Osteoblast (primary cell): ENCODE data around the gene CMIP. TPM values are rescaled to one million over a fixed set of nuclear protein-coding genes. Genes with fewer than 3 reads are reported as not detected.

Experiments
- DNase-seq: peaks from one replicate; pipeline ENCODE4 v3.0.0; 2011; ENCODE audit warnings: low spot score, mixed read lengths; ENCODE audit not compliant: insufficient read length; ENCODE audit errors: missing footprints
- H2AFZ ChIP-seq: 2 replicates; pipeline ENCODE4 v1.6.0; 2011; ENCODE audit warnings: mild to moderate bottlenecking, low read length
- H3K27ac ChIP-seq: 2 replicates; pipeline ENCODE4 v1.5.1; 2011; ENCODE audit warnings: mild to moderate bottlenecking, low read depth, low read length, moderate library complexity
- H3K27me3 ChIP-seq: 2 replicates; pipeline ENCODE4 v1.6.0; 2012; ENCODE audit warnings: mild to moderate bottlenecking, control low read depth, inconsistent platforms, low read length, moderate library complexity; ENCODE audit not compliant: insufficient read depth
- H3K36me3 ChIP-seq: 2 replicates; pipeline ENCODE4 v1.5.1; 2011; ENCODE audit warnings: mild to moderate bottlenecking, low read length, control low read depth, moderate library complexity; ENCODE audit not compliant: insufficient read depth
- H3K4me1 ChIP-seq: 2 replicates; pipeline ENCODE4 v1.5.1; 2011; ENCODE audit warnings: mild to moderate bottlenecking, low read length, control low read depth, moderate library complexity; ENCODE audit not compliant: insufficient read depth
- H3K4me2 ChIP-seq: 2 replicates; pipeline ENCODE4 v1.6.0; 2011; ENCODE audit warnings: mild to moderate bottlenecking, low read length; ENCODE audit not compliant: insufficient read depth
- H3K4me3 ChIP-seq: fragments of 200-600 bp; sonication (generic); 3 replicates; pipeline ENCODE4 v1.5.1; 2012; ENCODE audit warnings: mild to moderate bottlenecking, low read length, inconsistent platforms; ENCODE audit not compliant: insufficient read depth
- H3K79me2 ChIP-seq: 2 replicates; pipeline ENCODE4 v1.6.0; 2012; ENCODE audit warnings: mild to moderate bottlenecking, low read length, control low read depth, inconsistent platforms; ENCODE audit not compliant: insufficient read depth
- H3K9me3 ChIP-seq: 2 replicates; pipeline ENCODE4 v1.5.1; 2011; ENCODE audit warnings: low read depth, low read length, control low read depth
- H4K20me1 ChIP-seq: 2 replicates; pipeline ENCODE4 v1.6.0; 2012; ENCODE audit warnings: mild to moderate bottlenecking, low read length, control low read depth; ENCODE audit not compliant: insufficient read depth
- total RNA-seq: library from RNA; depleted of rRNA; stranded (reverse); fragments of >200 nt; gene quantifications from 2 replicates; pipeline ENCODE4 v1.2.3, GENCODE V29; 2012
- TF ChIP-seq, protein P1 (sequence below): IDR thresholded peaks from 2 replicates; pipeline ENCODE4 v1.5.1; 2011; ENCODE audit warnings: mild to moderate bottlenecking, low read depth, low read length, moderate library complexity; ENCODE audit errors: extremely low read depth

CMIP gene
- total RNA-seq, 1 donor: 8.3 TPM

DNA sequence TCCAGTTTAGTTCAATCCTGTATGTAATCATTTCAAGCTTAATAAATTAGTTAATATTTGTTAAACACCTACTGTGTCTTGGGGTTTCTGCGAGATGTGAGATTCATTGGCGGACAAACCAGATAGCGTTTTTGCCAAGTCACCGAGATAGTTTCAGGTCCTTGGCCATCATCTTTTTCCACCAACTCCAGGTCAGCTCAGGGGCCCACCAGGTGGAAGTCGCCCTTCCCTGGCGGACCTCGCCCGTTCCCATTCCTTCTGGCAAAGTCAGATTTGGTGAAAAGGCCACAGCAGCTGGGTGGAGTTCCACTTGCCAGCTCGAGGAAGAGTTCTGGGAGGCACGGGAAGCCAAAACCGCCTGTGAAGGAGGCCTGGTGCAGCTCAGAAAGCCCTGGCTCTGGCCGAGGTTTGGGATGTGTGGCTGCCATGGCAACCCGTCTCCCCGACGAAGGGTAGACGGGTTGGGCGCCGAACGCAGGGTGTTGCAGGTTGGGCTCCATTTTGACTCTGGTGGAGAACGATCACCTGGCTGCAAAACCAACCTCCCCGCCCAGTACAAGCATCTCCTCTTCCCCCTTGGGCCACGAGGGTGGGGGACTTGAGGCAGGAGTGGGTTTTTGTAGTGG is 39.5 kb downstream of the CMIP start:
- Histone ChIP-seq H4K20me1 (peaks cover 59% of the 10 kb centered on the region), H3K36me3 (no peaks in the 10 kb centered on the region), H3K4me1 (peaks cover 41% of the 10 kb centered on the region), H3K4me2 (no peak overlapping the region), H3K9me3 (no peaks in the 10 kb centered on the region), H2AFZ (no peak overlapping the region), H3K4me3 (no peak overlapping the region), H3K79me2 (peaks cover 64% of the 10 kb centered on the region), H3K27me3 (no peaks in the 10 kb centered on the region), H3K27ac (no peak overlapping the region)
- TF ChIP-seq, protein P1, sequence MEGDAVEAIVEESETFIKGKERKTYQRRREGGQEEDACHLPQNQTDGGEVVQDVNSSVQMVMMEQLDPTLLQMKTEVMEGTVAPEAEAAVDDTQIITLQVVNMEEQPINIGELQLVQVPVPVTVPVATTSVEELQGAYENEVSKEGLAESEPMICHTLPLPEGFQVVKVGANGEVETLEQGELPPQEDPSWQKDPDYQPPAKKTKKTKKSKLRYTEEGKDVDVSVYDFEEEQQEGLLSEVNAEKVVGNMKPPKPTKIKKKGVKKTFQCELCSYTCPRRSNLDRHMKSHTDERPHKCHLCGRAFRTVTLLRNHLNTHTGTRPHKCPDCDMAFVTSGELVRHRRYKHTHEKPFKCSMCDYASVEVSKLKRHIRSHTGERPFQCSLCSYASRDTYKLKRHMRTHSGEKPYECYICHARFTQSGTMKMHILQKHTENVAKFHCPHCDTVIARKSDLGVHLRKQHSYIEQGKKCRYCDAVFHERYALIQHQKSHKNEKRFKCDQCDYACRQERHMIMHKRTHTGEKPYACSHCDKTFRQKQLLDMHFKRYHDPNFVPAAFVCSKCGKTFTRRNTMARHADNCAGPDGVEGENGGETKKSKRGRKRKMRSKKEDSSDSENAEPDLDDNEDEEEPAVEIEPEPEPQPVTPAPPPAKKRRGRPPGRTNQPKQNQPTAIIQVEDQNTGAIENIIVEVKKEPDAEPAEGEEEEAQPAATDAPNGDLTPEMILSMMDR: no peak
- DNase-seq: peak; percentile 26

DNA sequence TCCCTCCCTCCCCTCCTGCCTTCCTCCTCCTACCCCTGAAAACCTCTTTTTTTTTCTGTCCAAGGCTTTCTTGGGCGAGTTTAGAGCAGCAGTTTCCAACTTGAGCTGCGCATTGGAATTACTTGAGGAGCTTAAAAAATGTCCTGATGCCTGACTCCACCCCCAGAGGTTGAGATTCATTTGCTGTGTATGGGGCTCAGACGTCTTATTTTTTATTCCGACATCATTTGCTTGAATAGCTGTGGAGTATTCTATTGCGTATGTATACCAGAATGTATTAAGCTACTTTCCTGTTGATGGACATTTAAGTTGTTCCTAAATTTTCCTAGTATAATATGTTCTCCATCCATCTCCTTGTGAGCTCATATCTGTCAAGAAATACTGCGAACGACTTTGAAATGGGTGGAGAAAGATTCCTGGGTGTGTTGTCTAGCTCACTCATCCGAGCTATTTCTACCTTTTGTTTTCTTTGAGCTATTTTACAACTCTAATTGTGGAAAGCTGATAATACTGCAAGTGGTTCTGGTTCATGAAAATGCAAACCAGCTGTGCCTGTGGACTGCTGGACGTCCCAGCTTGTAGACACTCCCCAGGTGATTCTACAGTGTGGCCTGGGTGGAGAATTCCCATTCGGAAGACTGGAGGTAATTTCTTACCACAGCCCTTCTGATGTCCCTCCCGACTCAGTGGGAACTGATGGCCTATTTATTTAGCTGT is 40.5 kb downstream of the CMIP start:
- TF ChIP-seq, protein P1: no peak
- peaks cover 69% of the 10 kb centered on the region for H4K20me1 ChIP-seq
- no peaks in the 10 kb centered on the region for H3K9me3 ChIP-seq
- H3K36me3 ChIP-seq: no peaks in the 10 kb centered on the region
- H3K4me3 ChIP-seq: no peak overlapping the region
- no peak overlapping the region for H2AFZ ChIP-seq
- peaks cover 70% of the 10 kb centered on the region for H3K79me2 ChIP-seq
- H3K4me1 ChIP-seq: peaks cover 41% of the 10 kb centered on the region
- H3K27me3 ChIP-seq: no peaks in the 10 kb centered on the region
- H3K27ac ChIP-seq: peak overlapping the region; percentile 68
- DNase-seq: no peak
- H3K4me2 ChIP-seq: no peak overlapping the region

- Histone ChIP-seq H3K36me3 (no peaks in the 10 kb centered on the region), H3K9me3 (no peaks in the 10 kb centered on the region), H2AFZ (no peak overlapping the region), H3K27ac (peak overlapping the region; percentile 68), H4K20me1 (peaks cover 70% of the 10 kb centered on the region), H3K4me1 (peaks cover 40% of the 10 kb centered on the region), H3K27me3 (no peaks in the 10 kb centered on the region), H3K79me2 (peaks cover 69% of the 10 kb centered on the region), H3K4me3 (no peak overlapping the region), H3K4me2 (peak overlapping the region; percentile 37)
- TF ChIP-seq, protein P1: no peak
- peak; percentile 88 for DNase-seq
Measured at GRCh38 chr16:81485824-81486539, 41.4 kb downstream of the CMIP start.

- DNase-seq: peak; percentile 93
- peak overlapping the region; percentile 23 for H3K4me3 ChIP-seq
- peaks cover 64% of the 10 kb centered on the region for H3K79me2 ChIP-seq
- peaks cover 34% of the 10 kb centered on the region for H3K4me1 ChIP-seq
- no peaks in the 10 kb centered on the region for H3K9me3 ChIP-seq
- peak overlapping the region; percentile 68 for H3K27ac ChIP-seq
- H2AFZ ChIP-seq: no peak overlapping the region
- peaks cover 69% of the 10 kb centered on the region for H4K20me1 ChIP-seq
- H3K4me2 ChIP-seq: peak overlapping the region; percentile 37
- no peaks in the 10 kb centered on the region for H3K36me3 ChIP-seq
- no peaks in the 10 kb centered on the region for H3K27me3 ChIP-seq
- TF ChIP-seq, protein P1: no peak
Measured at GRCh38 chr16:81486540-81487061, 42.0 kb downstream of the CMIP start.
